NOMO-1 treated with DMSO at 0.1 percent for 48 hours (cell line): ENCODE measurements around the gene RFX8.
"Not testable (repeated sequence)": the region's sequence is repeated elsewhere in the genome, so short reads cannot be mapped to it uniquely, and the experiment has no call there.

Source experiments
- DNase-seq: peaks from one replicate; lab custom pipeline; 2025; ENCODE audit not compliant: unreplicated experiment; lab: John Stamatoyannopoulos, UW

RFX8 gene

DNA sequence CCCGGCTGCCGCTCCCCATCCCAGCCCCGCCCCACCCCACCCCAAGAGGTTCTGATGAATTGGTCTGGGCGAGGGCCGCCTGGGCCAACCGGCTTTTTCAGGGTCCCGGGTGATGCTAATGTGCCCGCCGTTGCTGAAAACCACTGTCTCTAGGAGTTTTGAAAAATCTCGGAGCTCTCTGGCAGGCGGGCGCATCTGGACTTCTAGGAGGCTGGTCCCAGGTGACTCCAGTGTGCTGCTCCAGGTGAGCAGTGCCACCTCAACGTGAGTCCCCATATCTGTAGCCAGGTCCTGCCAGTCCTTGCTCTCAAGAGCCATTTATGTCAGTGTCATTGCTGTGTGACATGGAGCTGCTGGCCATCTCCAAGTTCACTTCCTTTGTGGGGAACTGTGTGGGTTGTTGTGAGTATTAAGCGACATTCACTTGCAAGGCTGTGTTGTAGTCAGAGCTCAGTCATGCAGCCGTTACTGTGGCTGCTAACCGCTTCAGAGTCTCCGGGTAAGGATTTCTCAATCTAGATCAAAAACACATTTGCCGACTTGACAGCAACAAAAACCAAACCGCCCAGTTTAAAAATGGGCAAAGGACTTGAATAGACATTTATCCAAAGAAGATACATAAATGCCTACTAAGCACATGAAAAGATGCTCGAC is at the start of gene RFX8:
Gene RFX8 (minus strand): TSS at position 382 of the 654 bp plus-strand sequence. CDS start 8,264 bp downstream, outside the sequence.
- peak; percentile 98 for DNase-seq

GRCh38 chr2:101521487-101521886 is 46.6 kb upstream of the RFX8 start:
- peak; percentile 53 for DNase-seq

GRCh38 chr2:101520246-101520645 is 45.3 kb upstream of the RFX8 start:
- no peak for DNase-seq

- DNase-seq, result no peak
These were observed 43.9 kb upstream of the RFX8 start for GRCh38 chr2:101518578-101519492.

- peak; percentile 43 for DNase-seq
These were observed 42.9 kb upstream of the RFX8 start for GRCh38 chr2:101517758-101518271.

- DNase-seq, result peak; percentile 81
These were observed 42.1 kb upstream of the RFX8 start for GRCh38 chr2:101516823-101517690.

DNA sequence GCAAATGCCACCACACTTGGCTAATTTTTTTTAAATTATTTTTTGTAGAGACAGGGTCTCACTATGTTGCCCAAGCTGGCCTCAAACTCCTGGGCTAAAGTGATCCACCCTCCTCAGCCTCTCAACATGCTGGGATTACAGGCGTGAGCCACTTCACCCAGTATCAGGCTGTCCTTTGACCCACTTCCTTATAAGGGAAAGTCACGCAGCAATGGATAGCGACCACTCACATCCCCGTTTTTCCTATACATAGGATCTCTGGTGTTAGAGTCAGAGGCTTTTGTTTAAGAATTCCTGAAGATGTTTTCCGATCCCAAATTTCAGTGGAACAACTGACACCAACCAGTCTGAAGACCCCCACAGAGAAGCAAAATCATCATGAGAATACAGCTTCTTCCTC is 41.4 kb upstream of the RFX8 start:
- DNase-seq, result no peak

GRCh38 chr2:101515477-101515876 is 40.6 kb upstream of the RFX8 start:
- DNase-seq, result no peak

GRCh38 chr2:101512993-101513392 is 38.1 kb upstream of the RFX8 start:
- no peak for DNase-seq

DNA sequence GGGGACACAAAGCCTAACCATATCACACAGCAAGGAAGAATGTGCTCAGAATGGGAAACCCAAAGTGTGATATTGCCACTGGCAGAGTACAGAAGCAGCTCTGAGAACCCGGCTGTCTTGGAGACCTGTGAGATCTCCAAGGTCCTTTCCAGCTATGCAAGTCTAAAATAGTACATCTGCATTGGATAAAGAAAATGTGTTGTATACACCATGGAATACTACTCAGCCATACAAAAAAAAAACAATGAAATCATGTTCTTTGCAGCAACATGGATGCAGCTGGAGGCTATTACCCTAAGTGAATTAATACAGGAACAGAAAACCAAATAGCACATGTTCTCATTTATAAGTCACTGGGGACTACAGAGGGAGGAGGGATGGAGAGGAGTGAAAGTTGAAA is 36.5 kb upstream of the RFX8 start:
- DNase-seq, result no peak

DNA sequence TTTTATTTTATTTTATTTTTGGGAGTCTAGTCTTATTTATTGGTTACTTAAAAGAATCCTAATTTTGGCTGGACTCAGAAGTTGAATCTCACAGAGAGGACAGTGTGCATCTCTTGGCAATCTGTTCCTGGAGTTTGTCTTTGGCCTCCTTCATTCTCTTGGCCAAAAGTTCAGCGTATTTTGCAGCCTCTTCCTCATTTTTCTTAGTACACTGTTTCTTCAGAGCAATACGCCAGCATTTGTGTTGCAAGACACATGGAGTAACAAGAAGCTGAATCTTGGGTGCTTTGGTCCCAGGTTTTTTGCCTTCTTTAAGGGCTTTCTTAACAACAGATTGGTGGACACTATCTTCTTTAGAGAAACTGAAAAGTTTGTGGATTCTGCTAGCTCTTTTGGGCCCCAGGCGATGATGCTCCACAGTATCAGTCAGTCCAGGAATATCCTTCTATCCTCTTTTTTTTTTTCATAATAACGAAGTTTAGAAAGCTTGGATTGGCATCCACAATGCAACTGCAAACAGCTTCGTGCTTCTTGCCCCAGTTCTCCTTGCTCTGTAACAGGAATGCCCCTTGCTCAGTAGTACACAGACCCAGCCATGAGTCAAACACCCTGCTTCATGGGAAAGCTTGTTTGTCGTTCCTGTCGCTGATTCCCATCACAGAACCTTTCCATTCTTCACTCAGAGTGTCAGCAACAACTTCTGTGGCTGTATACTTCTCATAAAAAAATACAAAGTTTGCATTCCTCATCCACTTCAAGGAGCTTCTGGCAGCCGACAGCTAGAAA is 34.8 kb upstream of the RFX8 start:
- DNase-seq, result peak; percentile 85

GRCh38 chr2:101508636-101509035 is 33.7 kb upstream of the RFX8 start:
- no peak for DNase-seq

GRCh38 chr2:101505276-101505675 is 30.4 kb upstream of the RFX8 start:
- not testable (repeated sequence) for DNase-seq

DNA sequence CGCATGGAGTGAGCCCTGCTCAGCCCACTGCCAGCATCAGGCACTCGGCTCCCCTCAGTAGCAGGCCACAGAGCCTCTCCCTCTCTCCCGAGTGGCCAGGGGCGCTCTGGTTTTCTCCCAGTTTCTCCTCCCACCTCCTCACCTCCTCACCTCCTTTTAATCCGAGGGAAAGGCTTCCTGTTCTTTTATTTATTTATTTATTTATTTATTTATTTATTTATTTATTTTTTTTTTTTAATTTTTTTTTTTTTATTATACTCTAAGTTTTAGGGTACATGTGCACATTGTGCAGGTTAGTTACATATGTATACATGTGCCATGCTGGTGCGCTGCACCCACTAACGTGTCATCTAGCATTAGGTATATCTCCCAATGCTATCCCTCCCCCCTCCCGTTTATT is 29.8 kb upstream of the RFX8 start:
- not testable (repeated sequence) for DNase-seq

DNA sequence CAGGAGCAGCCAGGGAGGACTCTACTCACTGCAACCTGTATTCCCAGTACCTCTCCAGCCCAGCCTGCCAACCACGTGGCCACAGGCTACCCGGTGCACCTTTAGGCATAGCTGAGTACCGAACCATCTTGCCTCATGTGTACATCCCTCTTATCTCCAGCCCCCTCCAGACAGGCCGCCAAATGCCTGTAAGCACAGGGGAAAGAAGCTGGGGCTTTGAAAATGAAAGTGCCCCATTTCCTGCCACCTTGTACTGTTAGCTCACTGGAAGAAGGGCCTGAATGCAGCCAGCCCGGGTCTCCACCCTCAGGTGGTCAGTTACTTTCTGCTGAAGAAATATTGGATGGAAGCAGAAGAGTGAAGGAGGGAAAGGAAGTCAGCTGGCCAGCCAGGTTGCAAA is 27.2 kb upstream of the RFX8 start:
- DNase-seq, result no peak

DNA sequence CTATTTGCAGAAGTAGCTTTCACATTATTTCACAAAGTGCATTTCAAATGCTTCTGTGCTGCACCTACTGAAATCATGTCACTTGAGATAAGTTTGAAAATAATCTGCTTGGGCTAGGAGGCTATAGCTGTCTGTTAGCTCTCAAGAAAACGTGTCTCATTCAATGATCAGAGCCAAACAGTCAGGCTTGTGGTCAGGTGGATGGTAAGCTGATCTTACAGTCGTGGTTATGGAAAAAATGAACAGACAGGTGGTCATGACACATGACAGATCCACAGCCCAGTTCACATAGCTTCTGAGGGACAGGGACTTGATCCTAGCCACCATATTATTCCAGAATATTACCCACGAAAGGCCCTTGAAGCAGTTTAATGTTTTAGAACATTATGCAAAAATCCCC is 26.5 kb upstream of the RFX8 start:
- peak; percentile 39 for DNase-seq

DNA sequence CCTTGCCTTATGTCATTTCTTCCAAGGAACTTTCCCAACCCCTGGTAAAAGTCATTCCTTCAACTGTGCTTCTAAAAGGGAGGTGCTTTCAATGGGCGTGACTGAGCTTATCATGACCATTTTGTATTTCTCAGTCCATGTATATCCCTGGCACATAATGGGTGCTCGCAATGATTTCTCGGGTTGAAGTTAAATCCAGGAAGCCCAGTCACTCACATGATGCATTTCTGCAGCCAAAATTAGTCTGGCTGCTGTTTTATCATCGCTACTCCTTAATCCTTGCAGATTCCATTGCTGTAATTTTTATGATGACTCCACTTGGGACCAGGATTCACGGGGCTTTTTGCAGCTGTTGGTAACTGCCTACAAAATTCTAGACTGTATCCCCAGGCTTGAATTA is 25.9 kb upstream of the RFX8 start:
- DNase-seq, result no peak

DNA sequence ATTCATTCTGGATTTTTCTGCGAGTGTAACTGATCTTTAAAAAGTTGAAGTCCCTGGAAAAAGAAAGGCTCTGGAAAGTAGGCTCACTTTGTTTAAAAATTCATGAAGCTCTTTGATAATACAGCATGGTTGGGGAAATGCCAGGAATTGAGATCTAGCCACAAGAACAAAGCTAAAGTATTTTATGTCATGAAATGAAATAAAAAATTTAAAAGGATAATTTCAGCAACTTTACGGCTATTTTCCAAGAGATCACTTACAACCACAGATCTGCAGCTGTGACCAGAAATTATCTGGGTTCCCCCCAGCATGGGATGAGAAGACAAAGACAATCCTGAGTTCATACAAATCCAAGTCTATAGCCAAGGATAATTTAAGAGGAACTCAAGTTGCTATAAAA is 25.3 kb upstream of the RFX8 start:
- no peak for DNase-seq

DNA sequence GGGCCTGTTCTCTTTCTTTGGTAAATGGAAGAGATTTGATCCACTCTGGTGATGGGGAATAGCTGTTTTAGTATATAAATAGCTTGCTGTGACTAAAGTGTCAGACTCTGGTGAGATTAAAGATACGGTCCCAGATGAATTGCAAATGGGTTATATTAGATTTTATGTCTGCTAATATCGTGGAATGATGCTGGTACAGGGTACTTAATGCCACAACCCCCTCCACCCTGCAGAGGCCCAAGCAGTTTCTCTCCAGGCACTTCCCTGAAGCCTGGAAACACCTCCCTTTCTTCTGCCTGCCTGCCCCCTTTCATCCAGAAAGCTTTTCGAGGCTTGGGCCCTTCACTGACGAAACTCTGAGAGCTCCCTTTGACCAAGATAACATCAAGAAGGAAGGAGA is 21.4 kb upstream of the RFX8 start:
- DNase-seq, result no peak

- DNase-seq, result no peak
These were observed 18.1 kb upstream of the RFX8 start for GRCh38 chr2:101492936-101493473.
